GM23338 (cell line): ENCODE data around the gene UTP4. TPM values are rescaled to one million over a fixed set of nuclear protein-coding genes. Genes with fewer than 3 reads are reported as not detected.
"Not testable (repeated sequence)": the region's sequence is repeated elsewhere in the genome, so short reads cannot be mapped to it uniquely, and the experiment has no call there.

Experiments used
- ATAC-seq: fragments of 200-7000 bp; cut with Tn5 transposase; 3 replicates; pipeline ENCODE4 v1.9.1; 2020
- DNase-seq: peaks from one replicate; pipeline ENCODE4 v3.0.0-alpha.2; 2015; ENCODE audit warnings: low spot score
- H2AFZ ChIP-seq: fragments of 200-600 bp; sonication (generic); 2 replicates; pipeline ENCODE4 v1.8.0; 2016; ENCODE audit warnings: antibody characterized with exemption, mild to moderate bottlenecking, moderate library complexity
- H3F3A ChIP-seq: fragments of 200-600 bp; sonication (generic); replicated peaks from 2 replicates; pipeline ENCODE4 v1.8.0; 2017; ENCODE audit warnings: antibody characterized with exemption, mixed run types, low read depth
- H3K27ac ChIP-seq: fragments of 200-600 bp; sonication (generic); 2 replicates; pipeline ENCODE4 v1.6.1; 2016; ENCODE audit warnings: low read depth
- H3K27me3 ChIP-seq: fragments of 200-600 bp; sonication (generic); 2 replicates; pipeline ENCODE4 v1.8.0; 2016; ENCODE audit warnings: mild to moderate bottlenecking, mixed run types, moderate library complexity; ENCODE audit not compliant: insufficient read depth
- H3K36me3 ChIP-seq: fragments of 200-600 bp; sonication (generic); 2 replicates; pipeline ENCODE4 v1.8.0; 2016; ENCODE audit warnings: mild to moderate bottlenecking; ENCODE audit not compliant: insufficient read depth
- H3K4me1 ChIP-seq: fragments of 200-600 bp; sonication (generic); 2 replicates; pipeline ENCODE4 v1.8.0; 2016; ENCODE audit warnings: mild to moderate bottlenecking, moderate library complexity; ENCODE audit not compliant: insufficient read depth
- H3K4me2 ChIP-seq: fragments of 200-600 bp; sonication (generic); 2 replicates; pipeline ENCODE4 v1.7.1; 2017; ENCODE audit warnings: mixed run types
- H3K4me3 ChIP-seq: fragments of 200-600 bp; sonication (generic); 2 replicates; pipeline ENCODE4 v1.6.1; 2016; ENCODE audit warnings: mixed run types
- H3K79me2 ChIP-seq: fragments of 200-600 bp; sonication (generic); replicated peaks from 2 replicates; pipeline ENCODE4 v1.8.0; 2017; ENCODE audit warnings: mild to moderate bottlenecking; ENCODE audit not compliant: insufficient read depth
- H3K9me2 ChIP-seq: fragments of 200-600 bp; sonication (generic); 2 replicates; pipeline ENCODE4 v1.8.0; 2017; ENCODE audit not compliant: insufficient read depth
- H4K20me1 ChIP-seq: fragments of 200-600 bp; sonication (generic); replicated peaks from 2 replicates; pipeline ENCODE4 v1.8.0; 2017; ENCODE audit warnings: mild to moderate bottlenecking; ENCODE audit not compliant: insufficient read depth
- H3K27ac Mint-ChIP-seq: 2 replicates; pipeline ENCODE4 v1.8.0; 2020; ENCODE audit warnings: inconsistent platforms, mild to moderate bottlenecking, moderate library complexity, mixed read lengths
- H3K27me3 Mint-ChIP-seq: 3 replicates; pipeline ENCODE4 v1.8.0; 2022; ENCODE audit warnings: low read depth, mild to moderate bottlenecking, moderate library complexity, mixed read lengths, inconsistent platforms; ENCODE audit not compliant: insufficient read depth, poor library complexity
- H3K36me3 Mint-ChIP-seq: 3 replicates; pipeline ENCODE4 v1.8.0; 2021; ENCODE audit warnings: low read depth, mild to moderate bottlenecking, inconsistent platforms, moderate library complexity, mixed read lengths
- H3K4me1 Mint-ChIP-seq: 3 replicates; pipeline ENCODE4 v1.8.0; 2020; ENCODE audit warnings: mild to moderate bottlenecking, inconsistent platforms, mixed read lengths
- H3K4me3 Mint-ChIP-seq: 3 replicates; pipeline ENCODE4 v1.8.0; 2021; ENCODE audit warnings: moderate library complexity, mild to moderate bottlenecking, inconsistent platforms, mixed read lengths
- H3K9me3 Mint-ChIP-seq: 3 replicates; pipeline ENCODE4 v1.8.0; 2020; ENCODE audit warnings: moderate library complexity, mild to moderate bottlenecking, inconsistent platforms, mixed read lengths
- EZH2 ChIP-seq: fragments of 200-600 bp; sonication (generic); IDR thresholded peaks from one replicate; pipeline ENCODE4 v1.8.0; 2017; ENCODE audit warnings: antibody characterized with exemption, mild to moderate bottlenecking, low read depth; ENCODE audit not compliant: unreplicated experiment
- EZH2phosphoT487 ChIP-seq: fragments of 200-600 bp; sonication (generic); IDR thresholded peaks from one replicate; pipeline ENCODE4 v1.8.1; 2018; ENCODE audit warnings: antibody characterized with exemption; ENCODE audit not compliant: unreplicated experiment
- JUNB ChIP-seq: IDR thresholded peaks from one replicate; pipeline ENCODE4 v1.6.1; 2016; ENCODE audit warnings: antibody characterized with exemption; ENCODE audit not compliant: unreplicated experiment
- NANOG ChIP-seq: IDR thresholded peaks from 2 replicates; pipeline ENCODE4 v1.6.1; 2016; ENCODE audit warnings: antibody characterized with exemption, borderline replicate concordance
- POLR2AphosphoS5 ChIP-seq: IDR thresholded peaks from 2 replicates; pipeline ENCODE4 v1.6.1; 2016; ENCODE audit warnings: antibody characterized with exemption, low read depth
- REST ChIP-seq: IDR thresholded peaks from one replicate; pipeline ENCODE4 v1.6.1; 2018; ENCODE audit warnings: antibody characterized with exemption; ENCODE audit not compliant: unreplicated experiment
- STAT1 ChIP-seq: IDR thresholded peaks from one replicate; pipeline ENCODE4 v1.6.1; 2016; ENCODE audit warnings: antibody characterized with exemption; ENCODE audit not compliant: unreplicated experiment
- ZNF114 ChIP-seq: fragments of 250-450 bp; sonication (Bioruptor Pico); IDR thresholded peaks from 2 replicates; pipeline ENCODE4 v1.5.0; 2020; ENCODE audit warnings: mild to moderate bottlenecking, moderate library complexity
- polyA plus RNA-seq: library from polyadenylated mRNA; unstranded; fragments of >200 nt; fragmentation: Nextera tagmentation; extraction: Ambion mirVana; gene quantifications from 2 replicates; pipeline ENCODE4 v1.2.1, GENCODE V29; 2016
- total RNA-seq: library from RNA; depleted of rRNA; stranded (reverse); fragments of >200 nt; shearing (Covaris generic); gene quantifications from 2 replicates; pipeline ENCODE4 v1.2.3, GENCODE V29; 2014
- TF ChIP-seq, protein P1 (sequence below): IDR thresholded peaks from 2 replicates; pipeline ENCODE4 v1.6.1; 2016; ENCODE audit warnings: antibody characterized with exemption
- TF ChIP-seq, protein P2 (sequence below), 2 experiments: fragments of 200-600 bp in 1 of 2; sonication (generic) in 1 of 2; conservative IDR thresholded peaks; 2 replicates each; pipeline versions ENCODE4 v1.5.1 to v1.6.1; 2016 to 2017; ENCODE audit warnings: antibody characterized with exemption in 2 of 2, low read depth in 2 of 2, mild to moderate bottlenecking in 2 of 2, moderate library complexity in 1 of 2

The UTP4 gene
- total and polyA plus RNA-seq, 2 experiments from 2014 or later: 63.2 to 66.6 TPM

GRCh38 chr16:69138608-69139007 lies 6.2 kb downstream of the UTP4 start:
- Mint-ChIP-seq H3K36me3 (peaks cover 85% of the 10 kb centered on the region), H3K27ac (no peak overlapping the region), H3K4me1 (peaks cover 10% of the 10 kb centered on the region), H3K27me3 (peaks cover 2% of the 10 kb centered on the region), H3K9me3 (no peaks in the 10 kb centered on the region), H3K4me3 (no peak overlapping the region)
- peaks cover 69% of the 10 kb centered on the region for H3K36me3 ChIP-seq
- no peak overlapping the region for H3K4me2 ChIP-seq
- H2AFZ ChIP-seq: no peak overlapping the region
- no peak for DNase-seq
- no peak for ATAC-seq
- H3K4me3 ChIP-seq: no peak overlapping the region
- peaks cover 3% of the 10 kb centered on the region for H3K4me1 ChIP-seq
- no peaks in the 10 kb centered on the region for H3K27me3 ChIP-seq
- H3K9me2 ChIP-seq: no peaks in the 10 kb centered on the region
- TF ChIP-seq STAT1 (no peak), REST (no peak), JUNB (no peak), EZH2phosphoT487 (no peak), NANOG (no peak), ZNF114 (CRISPR knock-in tag) (no peak), EZH2 (no peak), POLR2AphosphoS5 (no peak)
- TF ChIP-seq, protein P1, sequence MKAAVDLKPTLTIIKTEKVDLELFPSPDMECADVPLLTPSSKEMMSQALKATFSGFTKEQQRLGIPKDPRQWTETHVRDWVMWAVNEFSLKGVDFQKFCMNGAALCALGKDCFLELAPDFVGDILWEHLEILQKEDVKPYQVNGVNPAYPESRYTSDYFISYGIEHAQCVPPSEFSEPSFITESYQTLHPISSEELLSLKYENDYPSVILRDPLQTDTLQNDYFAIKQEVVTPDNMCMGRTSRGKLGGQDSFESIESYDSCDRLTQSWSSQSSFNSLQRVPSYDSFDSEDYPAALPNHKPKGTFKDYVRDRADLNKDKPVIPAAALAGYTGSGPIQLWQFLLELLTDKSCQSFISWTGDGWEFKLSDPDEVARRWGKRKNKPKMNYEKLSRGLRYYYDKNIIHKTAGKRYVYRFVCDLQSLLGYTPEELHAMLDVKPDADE: no peak
- TF ChIP-seq, protein P2, sequence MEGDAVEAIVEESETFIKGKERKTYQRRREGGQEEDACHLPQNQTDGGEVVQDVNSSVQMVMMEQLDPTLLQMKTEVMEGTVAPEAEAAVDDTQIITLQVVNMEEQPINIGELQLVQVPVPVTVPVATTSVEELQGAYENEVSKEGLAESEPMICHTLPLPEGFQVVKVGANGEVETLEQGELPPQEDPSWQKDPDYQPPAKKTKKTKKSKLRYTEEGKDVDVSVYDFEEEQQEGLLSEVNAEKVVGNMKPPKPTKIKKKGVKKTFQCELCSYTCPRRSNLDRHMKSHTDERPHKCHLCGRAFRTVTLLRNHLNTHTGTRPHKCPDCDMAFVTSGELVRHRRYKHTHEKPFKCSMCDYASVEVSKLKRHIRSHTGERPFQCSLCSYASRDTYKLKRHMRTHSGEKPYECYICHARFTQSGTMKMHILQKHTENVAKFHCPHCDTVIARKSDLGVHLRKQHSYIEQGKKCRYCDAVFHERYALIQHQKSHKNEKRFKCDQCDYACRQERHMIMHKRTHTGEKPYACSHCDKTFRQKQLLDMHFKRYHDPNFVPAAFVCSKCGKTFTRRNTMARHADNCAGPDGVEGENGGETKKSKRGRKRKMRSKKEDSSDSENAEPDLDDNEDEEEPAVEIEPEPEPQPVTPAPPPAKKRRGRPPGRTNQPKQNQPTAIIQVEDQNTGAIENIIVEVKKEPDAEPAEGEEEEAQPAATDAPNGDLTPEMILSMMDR (conservative IDR thresholded peaks at IDR 0.05; ENCODE audit: low read depth in 2 of 2): no peak
- peaks cover 47% of the 10 kb centered on the region for H4K20me1 ChIP-seq
- no peak overlapping the region for H3K27ac ChIP-seq
- H3K79me2 ChIP-seq: peaks cover 81% of the 10 kb centered on the region
- H3F3A ChIP-seq: peaks cover 31% of the 10 kb centered on the region

DNA sequence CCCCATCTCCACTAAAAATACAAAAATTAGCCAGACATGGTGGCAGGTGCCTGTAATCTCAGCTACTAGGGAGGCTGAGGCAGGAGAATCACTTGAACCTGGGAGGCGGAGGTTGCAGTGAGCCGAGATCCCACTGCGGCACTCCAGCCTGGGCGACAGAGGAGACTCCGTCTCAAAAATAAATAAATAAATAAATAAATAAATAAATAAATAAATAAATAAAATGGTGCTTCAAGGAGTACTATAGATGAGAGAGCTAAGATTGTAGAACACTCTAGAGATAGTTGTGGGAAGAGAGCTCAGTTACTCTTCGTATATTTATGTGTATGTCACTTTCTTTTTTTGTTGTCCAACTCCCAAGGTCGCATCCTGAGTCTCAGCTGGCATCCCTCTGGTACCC lies 7.0 kb downstream of the UTP4 start:
- not testable (repeated sequence) for H3K4me3 ChIP-seq

More for the DNA sequence above, 7.0 kb downstream of the UTP4 start:
- H3K9me2 ChIP-seq, H3K27ac Mint-ChIP-seq, H3K27me3 ChIP-seq, H3K27me3 Mint-ChIP-seq, ATAC-seq, H3K4me1 Mint-ChIP-seq, H3K4me3 Mint-ChIP-seq, H3K27ac ChIP-seq, H2AFZ ChIP-seq, H3K4me2 ChIP-seq, DNase-seq, H3K9me3 Mint-ChIP-seq, H3K4me1 ChIP-seq: not testable (repeated sequence)
- H3K36me3 ChIP-seq: peaks cover 78% of the 10 kb centered on the region
- peaks cover 81% of the 10 kb centered on the region for H3K79me2 ChIP-seq
- H3F3A ChIP-seq: peaks cover 30% of the 10 kb centered on the region
- peaks cover 41% of the 10 kb centered on the region for H4K20me1 ChIP-seq
- peaks cover 85% of the 10 kb centered on the region for H3K36me3 Mint-ChIP-seq
